ENCODE results near the gene ENAH.

DNA sequence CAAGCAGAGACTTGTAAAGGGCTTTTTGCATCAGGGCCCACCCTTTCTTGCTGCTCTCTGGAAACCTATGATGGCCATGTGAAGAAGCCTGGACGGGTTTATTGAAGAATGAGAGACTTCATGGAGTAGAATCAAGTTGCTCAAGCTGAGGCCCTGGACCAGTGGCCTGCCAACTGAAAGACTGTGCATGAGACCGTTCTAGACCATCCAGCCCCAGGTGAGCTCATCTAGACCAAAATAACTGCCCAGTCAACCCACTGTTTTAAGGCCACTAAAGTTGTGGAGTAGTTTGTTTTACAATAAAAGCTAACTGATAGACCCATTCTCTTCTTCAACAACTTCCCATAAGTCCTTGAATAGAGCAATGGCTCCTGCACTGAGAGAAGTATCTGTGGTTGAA is 11.8 kb upstream of the ENAH start:
- TF ChIP-seq CTCF (optimal IDR thresholded peaks at IDR 0.05 in 1 of 3, IDR thresholded peaks at IDR 0.05 in 1 of 3, conservative IDR thresholded peaks at IDR 0.05 in 1 of 3; ENCODE audit: extremely low read depth in 1 of 3, insufficient read depth in 2 of 3, low read length in 3 of 3) (no peak), EZH2 (IDR thresholded peaks at IDR 0.05; ENCODE audit: low read length) (no peak)
